ENCODE measurements around the gene ATP6V0A4.

GRCh38 chr7:138842111-138842510 is 44.1 kb upstream of the ATP6V0A4 start:
- TF ChIP-seq CTCF (conservative IDR thresholded peaks at IDR 0.05; ENCODE audit: low read depth, low read length), result no peak
- TF ChIP-seq EZH2 (IDR thresholded peaks at IDR 0.05; ENCODE audit: borderline replicate concordance, low read depth, low read length, poor library complexity, severe bottlenecking), result no peak

Data from A673 (cell line).